MCF 10A (cell line): ENCODE results near the gene AIP. TPM values are rescaled to one million over a fixed set of nuclear protein-coding genes. Genes with fewer than 3 reads are reported as not detected.

Experiments used
- BruUV-seq: library from RNA; stranded (reverse); fragments of 400-500 nt; replicated peaks from 2 replicates; lab custom pipeline; 2021; lab: Mats Ljungman, UMichigan
- CTCF ChIA-PET: fragments of 300-600 bp; sonication (Branson Sonifier 250); formaldehyde crosslinking; extraction: SDS; loops from one replicate; lab custom pipeline; 2021; ENCODE audit warnings: antibody characterized with exemption, inconsistent platforms; lab: Yijun Ruan, JAX
- POLR2A ChIA-PET: fragments of 300-600, 350-650 bp; sonication (Branson Sonifier 250); formaldehyde crosslinking; extraction: SDS; loops from one replicate; lab custom pipeline; 2020; ENCODE audit warnings: antibody characterized with exemption, inconsistent platforms; lab: Yijun Ruan, JAX
- DNase-seq: peaks from one replicate; pipeline ENCODE4 v3.0.0-alpha.2; 2018; ENCODE audit not compliant: unreplicated experiment
- H3K27ac Mint-ChIP-seq: one replicate; pipeline ENCODE4 v1.8.0; 2022; ENCODE audit warnings: mild to moderate bottlenecking, low read depth, mixed read lengths; ENCODE audit not compliant: unreplicated experiment
- H3K27me3 Mint-ChIP-seq: one replicate; pipeline ENCODE4 v1.8.0; 2022; ENCODE audit warnings: mixed read lengths; ENCODE audit not compliant: insufficient read depth, unreplicated experiment
- H3K36me3 Mint-ChIP-seq: one replicate; pipeline ENCODE4 v1.8.0; 2022; ENCODE audit warnings: mild to moderate bottlenecking, moderate library complexity, mixed read lengths; ENCODE audit not compliant: insufficient read depth, unreplicated experiment
- H3K4me1 Mint-ChIP-seq: one replicate; pipeline ENCODE4 v1.8.0; 2022; ENCODE audit warnings: mixed read lengths; ENCODE audit not compliant: insufficient read depth, unreplicated experiment
- H3K4me3 Mint-ChIP-seq: one replicate; pipeline ENCODE4 v1.8.0; 2022; ENCODE audit warnings: mild to moderate bottlenecking, moderate library complexity, mixed read lengths; ENCODE audit not compliant: unreplicated experiment
- H3K9me3 Mint-ChIP-seq: one replicate; pipeline ENCODE4 v1.8.0; 2022; ENCODE audit warnings: mixed read lengths; ENCODE audit not compliant: unreplicated experiment
- CTCF ChIP-seq: fragments of 200-600 bp; IDR thresholded peaks from one replicate; pipeline ENCODE4 v1.8.0; 2022; ENCODE audit warnings: antibody characterized with exemption, mild to moderate bottlenecking; ENCODE audit not compliant: unreplicated experiment
- intact Hi-C: fragments of 100-400 bp; cut with micrococcal nuclease; formaldehyde crosslinking; loops from 2 replicates; pipeline ENCODE4 v1.14.1; 2022
- total RNA-seq: library from RNA; stranded (reverse); gene quantifications from 2 replicates; pipeline ENCODE4 v1.2.3, GENCODE V29; 2022

AIP gene
- total RNA-seq, 1 experiment from 2014 or later: 30.5 TPM

- H3K27ac Mint-ChIP-seq: no peak overlapping the region
- CTCF ChIA-PET: interaction anchor here (0.7 kb wide), 1 partner anchor 95 kb away, joined by 4 read pairs; no protein-coding TSS in a partner anchor
- BruUV-seq: no TSS peak
These were observed 6.5 kb downstream of the AIP start for GRCh38 chr11:67489203-67489884.

GRCh38 chr11:67489885-67490726 is 7.3 kb downstream of the AIP start:
- no peaks in the 10 kb centered on the region for H3K9me3 Mint-ChIP-seq
- no peaks in the 10 kb centered on the region for H3K27me3 Mint-ChIP-seq
- peaks cover 47% of the 10 kb centered on the region for H3K36me3 Mint-ChIP-seq
- ChIA-PET CTCF (interaction anchor here (0.8 kb wide), 1 partner anchor 51 kb away, joined by 3 read pairs; no protein-coding TSS in a partner anchor), POLR2A (interaction anchor here (1.1 kb wide), 1 partner anchor 20 kb away, joined by 3 read pairs; no protein-coding TSS in a partner anchor)
- TF ChIP-seq CTCF: no peak
- H3K27ac Mint-ChIP-seq: no peak overlapping the region
- intact Hi-C loops: no loop called here
- DNase-seq: no peak
- no TSS peak for BruUV-seq
- no peak overlapping the region for H3K4me3 Mint-ChIP-seq
- peaks cover 10% of the 10 kb centered on the region for H3K4me1 Mint-ChIP-seq

More at GRCh38 chr11:67489203-67489884, 6.5 kb downstream of the AIP start:
- no peak for DNase-seq
- Mint-ChIP-seq H3K36me3 (peaks cover 44% of the 10 kb centered on the region), H3K4me3 (no peak overlapping the region), H3K27me3 (no peaks in the 10 kb centered on the region), H3K9me3 (no peaks in the 10 kb centered on the region), H3K4me1 (peaks cover 17% of the 10 kb centered on the region)
- intact Hi-C loops: no loop called here
- POLR2A ChIA-PET: interaction anchor here (1.0 to 1.1 kb wide), 2 partner anchors 20 to 26 kb away, joined by 3 to 4 read pairs; no protein-coding TSS in a partner anchor
- TF ChIP-seq CTCF: no peak

GRCh38 chr11:67490727-67491065 is 7.9 kb downstream of the AIP start:
- ChIA-PET CTCF (interaction anchor here (0.8 kb wide), 1 partner anchor 51 kb away, joined by 3 read pairs; no protein-coding TSS in a partner anchor), POLR2A (interaction anchor here (1.4 kb wide), 1 partner anchor 8 kb away, joined by 3 read pairs; the partner anchor contains the start of gene AIP)
- DNase-seq: no peak
- Mint-ChIP-seq H3K27ac (no peak overlapping the region), H3K36me3 (peaks cover 45% of the 10 kb centered on the region), H3K4me3 (no peak overlapping the region), H3K27me3 (no peaks in the 10 kb centered on the region), H3K9me3 (no peaks in the 10 kb centered on the region), H3K4me1 (peaks cover 8% of the 10 kb centered on the region)
- TF ChIP-seq CTCF: no peak
- BruUV-seq: TSS peak; percentile 60
- intact Hi-C loops: no loop called here
